Liver (tissue), 9 donors: ENCODE data around the gene NFIA. TPM values are rescaled to one million over a fixed set of nuclear protein-coding genes. Genes with fewer than 3 reads are reported as not detected.

ENCODE experiments used
- DNase-seq: peaks from one replicate; pipeline ENCODE4 v3.0.0-alpha.2; 2017; ENCODE audit warnings: low spot score
- H3K27ac ChIP-seq, 2 donors: one replicate each; pipeline ENCODE4 v1.7.0; 2013; ENCODE audit warnings: inconsistent platforms in 2 of 2, low read length in 2 of 2, control low read depth in 1 of 2, low read depth in 1 of 2, mild to moderate bottlenecking in 1 of 2
- H3K27me3 ChIP-seq, 4 donors: one replicate each; pipeline versions ENCODE4 v1.6.1 to v1.7.0; 2013; ENCODE audit warnings: low read length in 3 of 4, inconsistent platforms in 1 of 4, mild to moderate bottlenecking in 1 of 4, moderate library complexity in 1 of 4; ENCODE audit not compliant: control insufficient read depth in 4 of 4, insufficient read depth in 4 of 4
- H3K36me3 ChIP-seq, 4 donors: one replicate each; pipeline versions ENCODE4 v1.6.1 to v1.7.0; 2013; ENCODE audit warnings: low read length in 3 of 4, mild to moderate bottlenecking in 3 of 4, low read depth in 1 of 4, moderate library complexity in 1 of 4; ENCODE audit not compliant: control insufficient read depth in 4 of 4, insufficient read depth in 3 of 4
- H3K4me1 ChIP-seq, 4 donors: one replicate each; pipeline versions ENCODE4 v1.6.1 to v1.7.0; 2013; ENCODE audit warnings: low read length in 3 of 4, mild to moderate bottlenecking in 3 of 4, moderate library complexity in 1 of 4; ENCODE audit not compliant: control insufficient read depth in 4 of 4, insufficient read depth in 4 of 4
- H3K4me3 ChIP-seq, 3 donors: one replicate each; pipeline versions ENCODE4 v1.6.1 to v1.7.0; 2013; ENCODE audit warnings: low read length in 3 of 3, control low read depth in 1 of 3, low read depth in 1 of 3, mild to moderate bottlenecking in 1 of 3
- H3K9ac ChIP-seq, 2 donors: one replicate each; pipeline ENCODE4 v1.7.0; 2013; ENCODE audit warnings: low read length in 2 of 2, mild to moderate bottlenecking in 2 of 2, moderate library complexity in 2 of 2, control low read depth in 1 of 2, low read depth in 1 of 2
- H3K9me3 ChIP-seq, 4 donors: one replicate each; pipeline versions ENCODE4 v1.6.1 to v1.7.0; 2013; ENCODE audit warnings: low read length in 3 of 4; ENCODE audit not compliant: control insufficient read depth in 4 of 4
- GABPA ChIP-seq, 2 donors: IDR thresholded peaks in 1 of 2; conservative IDR thresholded peaks in 1 of 2; 2 replicates each; pipeline ENCODE4 v1.6.1; 2016; ENCODE audit warnings: antibody characterized with exemption in 2 of 2, mild to moderate bottlenecking in 1 of 2, moderate library complexity in 1 of 2
- HNF4A ChIP-seq, 2 donors: conservative IDR thresholded peaks; 2 replicates each; pipeline ENCODE4 v1.6.1; 2016; ENCODE audit warnings: antibody characterized with exemption in 2 of 2, mild to moderate bottlenecking in 2 of 2
- NR2F2 ChIP-seq: IDR thresholded peaks from 2 replicates; pipeline ENCODE4 v1.6.1; 2016; ENCODE audit warnings: antibody characterized with exemption
- RAD21 ChIP-seq, 2 donors: IDR thresholded peaks; 2 replicates each; pipeline ENCODE4 v1.6.1; 2016; ENCODE audit warnings: antibody characterized with exemption in 2 of 2, mild to moderate bottlenecking in 2 of 2
- SP1 ChIP-seq: IDR thresholded peaks from 2 replicates; pipeline ENCODE4 v1.6.1; 2018; ENCODE audit warnings: antibody characterized with exemption, mild to moderate bottlenecking
- TAF1 ChIP-seq: conservative IDR thresholded peaks from 2 replicates; pipeline ENCODE4 v1.6.1; 2016; ENCODE audit warnings: antibody characterized with exemption, mild to moderate bottlenecking
- WGBS: extraction: QIAGEN DNeasy Blood & Tissue Kit; methylation state at CpG from one replicate; pipeline ENCODE4 v1.1.7; 2013; 5-methylcytosine and 5-hydroxymethylcytosine counted together
- polyA plus RNA-seq, 2 donors: library from polyadenylated mRNA; stranded (reverse) in 1 of 2; unstranded in 1 of 2; fragments of 200-250 nt in 1 of 2; fragments of >200 nt in 1 of 2; fragmentation: Nextera tagmentation in 1 of 2; extraction: Ambion mirVana in 1 of 2; gene quantifications; one replicate each; pipeline versions ENCODE4 v1.2.1 to v1.2.3, GENCODE V29; 2013 to 2015
- total RNA-seq, 2 donors: library from RNA; depleted of rRNA; stranded (reverse); fragments of >200 nt; gene quantifications; one replicate each; pipeline ENCODE4 v1.2.3, GENCODE V29; 2014
- TF ChIP-seq, protein P1 (sequence below): IDR thresholded peaks from 2 replicates; pipeline ENCODE4 v1.6.1; 2016; ENCODE audit warnings: antibody characterized with exemption, mild to moderate bottlenecking
- TF ChIP-seq, protein P2 (sequence below): IDR thresholded peaks from 2 replicates; pipeline ENCODE4 v1.6.1; 2016; ENCODE audit warnings: antibody characterized with exemption
- TF ChIP-seq, protein P3 (sequence below): IDR thresholded peaks from 2 replicates; pipeline ENCODE4 v1.6.1; 2016; ENCODE audit warnings: antibody characterized with exemption
- TF ChIP-seq, protein P4 (sequence below): IDR thresholded peaks from 2 replicates; pipeline ENCODE4 v1.6.1; 2016; ENCODE audit warnings: antibody characterized with exemption
- donor health status: healthy.
- donor health status: healthy.
- donor health status: healthy.
- donor health status: healthy.
- donor health status: healthy.

Gene NFIA
- total and polyA plus RNA-seq, 4 donors = 6.8 to 53.7 (median 22.2) TPM

DNA sequence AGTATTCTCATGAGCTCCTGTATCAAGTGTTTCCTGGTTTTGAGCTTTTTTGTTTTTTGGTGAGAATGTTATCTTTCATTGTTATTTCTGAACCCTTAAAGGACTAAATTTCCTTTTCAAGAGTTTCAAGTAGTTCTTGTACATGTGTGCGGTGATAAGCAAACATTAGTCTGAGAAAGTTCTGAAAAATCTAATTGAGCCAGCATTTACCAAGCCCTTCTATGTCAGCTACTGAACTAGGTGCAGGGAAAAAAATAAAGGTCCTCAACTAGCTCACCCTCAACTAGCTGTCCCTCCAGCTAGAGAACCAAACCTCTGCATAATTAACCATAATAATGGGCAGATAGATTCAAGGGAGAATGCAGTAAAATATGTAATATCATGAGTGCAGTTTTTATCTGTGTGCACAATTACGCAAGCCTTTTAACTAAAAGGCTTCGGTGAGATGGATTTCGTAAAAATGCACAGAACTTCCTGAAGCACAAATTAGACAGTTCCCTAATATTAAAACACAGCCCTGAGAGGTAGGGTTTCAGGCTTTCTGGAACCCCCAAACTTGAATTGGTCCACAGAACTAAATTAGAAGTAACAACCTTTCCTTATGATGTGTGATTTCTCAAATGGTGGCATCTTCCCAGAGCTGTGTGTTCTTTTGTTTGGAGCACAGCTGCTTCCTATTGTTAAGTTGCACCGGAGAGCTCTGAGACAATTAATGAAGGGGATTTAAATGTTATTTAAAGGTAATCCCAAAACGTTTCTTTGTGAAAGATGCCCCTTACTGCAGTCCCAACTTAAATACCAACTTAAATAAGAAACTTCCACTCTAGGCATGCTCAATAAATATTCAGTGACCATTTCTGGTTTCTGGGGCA is 165.8 kb downstream of the NFIA start:
- H3K9ac ChIP-seq = no peak overlapping the region
- no peak for TF ChIP-seq NR2F2
- H3K36me3 ChIP-seq = no peaks in the 10 kb centered on the region
- peaks cover 12 to 26% (median 16%) of the 10 kb centered on the region in 4 donors for H3K4me1 ChIP-seq
- no peak overlapping the region for H3K4me3 ChIP-seq
- no peaks in the 10 kb centered on the region for H3K9me3 ChIP-seq
- 46% methylated on average over 6 of the region's 6 CpGs for whole genome bisulfite sequencing
- DNase-seq = no peak
- peak overlapping the region; percentile 29 to 53 for H3K27ac ChIP-seq
- H3K27me3 ChIP-seq = no peaks in the 10 kb centered on the region

DNA sequence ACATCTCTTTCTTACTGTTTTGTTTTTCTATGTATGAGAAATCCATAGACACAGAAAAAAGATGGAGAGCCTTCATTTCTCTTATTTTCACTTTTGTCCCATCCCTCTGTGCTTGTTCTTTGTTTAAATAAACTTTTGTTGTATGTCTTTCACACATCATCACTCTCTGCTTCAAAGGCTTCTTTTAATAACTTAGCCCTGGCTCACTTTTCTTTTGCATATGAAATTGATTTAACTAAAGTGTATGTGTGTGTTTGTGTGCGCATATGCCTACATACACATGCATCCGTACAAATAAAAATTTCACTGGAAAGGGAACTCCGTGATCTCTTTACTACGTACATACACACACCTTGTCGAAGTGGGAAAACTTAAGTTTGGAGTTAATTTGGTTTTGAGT is 168.6 kb downstream of the NFIA start:
- WGBS = 97% methylated on average over 5 of the region's 5 CpGs
- peaks cover 15 to 43% (median 27%) of the 10 kb centered on the region in 4 donors for H3K4me1 ChIP-seq
- no peak for TF ChIP-seq GABPA (IDR thresholded peaks at IDR 0.05 in 1 of 2, conservative IDR thresholded peaks at IDR 0.05 in 1 of 2)
- TF ChIP-seq, protein P1, sequence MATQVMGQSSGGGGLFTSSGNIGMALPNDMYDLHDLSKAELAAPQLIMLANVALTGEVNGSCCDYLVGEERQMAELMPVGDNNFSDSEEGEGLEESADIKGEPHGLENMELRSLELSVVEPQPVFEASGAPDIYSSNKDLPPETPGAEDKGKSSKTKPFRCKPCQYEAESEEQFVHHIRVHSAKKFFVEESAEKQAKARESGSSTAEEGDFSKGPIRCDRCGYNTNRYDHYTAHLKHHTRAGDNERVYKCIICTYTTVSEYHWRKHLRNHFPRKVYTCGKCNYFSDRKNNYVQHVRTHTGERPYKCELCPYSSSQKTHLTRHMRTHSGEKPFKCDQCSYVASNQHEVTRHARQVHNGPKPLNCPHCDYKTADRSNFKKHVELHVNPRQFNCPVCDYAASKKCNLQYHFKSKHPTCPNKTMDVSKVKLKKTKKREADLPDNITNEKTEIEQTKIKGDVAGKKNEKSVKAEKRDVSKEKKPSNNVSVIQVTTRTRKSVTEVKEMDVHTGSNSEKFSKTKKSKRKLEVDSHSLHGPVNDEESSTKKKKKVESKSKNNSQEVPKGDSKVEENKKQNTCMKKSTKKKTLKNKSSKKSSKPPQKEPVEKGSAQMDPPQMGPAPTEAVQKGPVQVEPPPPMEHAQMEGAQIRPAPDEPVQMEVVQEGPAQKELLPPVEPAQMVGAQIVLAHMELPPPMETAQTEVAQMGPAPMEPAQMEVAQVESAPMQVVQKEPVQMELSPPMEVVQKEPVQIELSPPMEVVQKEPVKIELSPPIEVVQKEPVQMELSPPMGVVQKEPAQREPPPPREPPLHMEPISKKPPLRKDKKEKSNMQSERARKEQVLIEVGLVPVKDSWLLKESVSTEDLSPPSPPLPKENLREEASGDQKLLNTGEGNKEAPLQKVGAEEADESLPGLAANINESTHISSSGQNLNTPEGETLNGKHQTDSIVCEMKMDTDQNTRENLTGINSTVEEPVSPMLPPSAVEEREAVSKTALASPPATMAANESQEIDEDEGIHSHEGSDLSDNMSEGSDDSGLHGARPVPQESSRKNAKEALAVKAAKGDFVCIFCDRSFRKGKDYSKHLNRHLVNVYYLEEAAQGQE = no peak
- TF ChIP-seq, protein P2, sequence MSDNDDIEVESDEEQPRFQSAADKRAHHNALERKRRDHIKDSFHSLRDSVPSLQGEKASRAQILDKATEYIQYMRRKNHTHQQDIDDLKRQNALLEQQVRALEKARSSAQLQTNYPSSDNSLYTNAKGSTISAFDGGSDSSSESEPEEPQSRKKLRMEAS = no peak
- no peak for TF ChIP-seq HNF4A (conservative IDR thresholded peaks at IDR 0.05)
- TF ChIP-seq, protein P3, sequence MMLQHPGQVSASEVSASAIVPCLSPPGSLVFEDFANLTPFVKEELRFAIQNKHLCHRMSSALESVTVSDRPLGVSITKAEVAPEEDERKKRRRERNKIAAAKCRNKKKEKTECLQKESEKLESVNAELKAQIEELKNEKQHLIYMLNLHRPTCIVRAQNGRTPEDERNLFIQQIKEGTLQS = no peak
- TF ChIP-seq TAF1 = no peak
- TF ChIP-seq, protein P4, sequence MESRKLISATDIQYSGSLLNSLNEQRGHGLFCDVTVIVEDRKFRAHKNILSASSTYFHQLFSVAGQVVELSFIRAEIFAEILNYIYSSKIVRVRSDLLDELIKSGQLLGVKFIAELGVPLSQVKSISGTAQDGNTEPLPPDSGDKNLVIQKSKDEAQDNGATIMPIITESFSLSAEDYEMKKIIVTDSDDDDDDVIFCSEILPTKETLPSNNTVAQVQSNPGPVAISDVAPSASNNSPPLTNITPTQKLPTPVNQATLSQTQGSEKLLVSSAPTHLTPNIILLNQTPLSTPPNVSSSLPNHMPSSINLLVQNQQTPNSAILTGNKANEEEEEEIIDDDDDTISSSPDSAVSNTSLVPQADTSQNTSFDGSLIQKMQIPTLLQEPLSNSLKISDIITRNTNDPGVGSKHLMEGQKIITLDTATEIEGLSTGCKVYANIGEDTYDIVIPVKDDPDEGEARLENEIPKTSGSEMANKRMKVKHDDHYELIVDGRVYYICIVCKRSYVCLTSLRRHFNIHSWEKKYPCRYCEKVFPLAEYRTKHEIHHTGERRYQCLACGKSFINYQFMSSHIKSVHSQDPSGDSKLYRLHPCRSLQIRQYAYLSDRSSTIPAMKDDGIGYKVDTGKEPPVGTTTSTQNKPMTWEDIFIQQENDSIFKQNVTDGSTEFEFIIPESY = no peak
- no peak for TF ChIP-seq RAD21 (IDR thresholded peaks at IDR 0.05)
- no peak for TF ChIP-seq NR2F2
- no peak for TF ChIP-seq SP1

More for the DNA sequence above, 168.6 kb downstream of the NFIA start:
- H3K4me3 ChIP-seq = no peak overlapping the region
- no peaks in the 10 kb centered on the region for H3K9me3 ChIP-seq
- no peak overlapping the region for H3K9ac ChIP-seq
- no peaks in the 10 kb centered on the region for H3K27me3 ChIP-seq
- no peaks in the 10 kb centered on the region for H3K36me3 ChIP-seq
- no peak overlapping the region for H3K27ac ChIP-seq
- no peak for DNase-seq
